WTC11 (cell line): Measurements from ENCODE around the gene CLIP2. TPM values are rescaled to one million over a fixed set of nuclear protein-coding genes. Genes with fewer than 3 reads are reported as not detected.

Source experiments
- ATAC-seq: fragments of 200-7000 bp; cut with Tn5 transposase; 2 replicates; pipeline ENCODE4 v1.10.0; 2021; ENCODE audit warnings: mild to moderate bottlenecking, moderate library complexity
- CTCF ChIA-PET: fragments of 300-600 bp; sonication (Branson Sonifier 250); formaldehyde crosslinking; loops from one replicate; lab custom pipeline; 2021; ENCODE audit warnings: antibody characterized with exemption; lab: Charles Lee
- POLR2A ChIA-PET: fragments of 350-600 bp; sonication (Branson Sonifier 250); formaldehyde crosslinking; loops from one replicate; lab custom pipeline; 2021; ENCODE audit warnings: antibody characterized with exemption; lab: Charles Lee
- DNase-seq: peaks from one replicate; pipeline ENCODE4 v3.0.0; 2021; ENCODE audit warnings: low spot score
- H3K27ac Mint-ChIP-seq: 2 replicates; pipeline ENCODE4 v1.8.0; 2021; ENCODE audit warnings: mixed read lengths
- H3K27me3 Mint-ChIP-seq: 2 replicates; pipeline ENCODE4 v1.8.0; 2021; ENCODE audit warnings: low read depth, mild to moderate bottlenecking, moderate library complexity, mixed read lengths
- H3K36me3 Mint-ChIP-seq: 2 replicates; pipeline ENCODE4 v1.8.0; 2021; ENCODE audit warnings: mixed read lengths
- H3K4me1 Mint-ChIP-seq: 2 replicates; pipeline ENCODE4 v1.8.0; 2022; ENCODE audit warnings: mixed read lengths
- H3K4me3 Mint-ChIP-seq: 2 replicates; pipeline ENCODE4 v1.8.0; 2021; ENCODE audit warnings: mild to moderate bottlenecking, moderate library complexity, mixed read lengths
- H3K9me3 Mint-ChIP-seq: 2 replicates; pipeline ENCODE4 v1.8.0; 2021; ENCODE audit warnings: mixed read lengths
- FOXJ3 ChIP-seq: sonication (generic); formaldehyde crosslinking; IDR thresholded peaks from 2 replicates; pipeline ENCODE4 v1.9.0; 2021; ENCODE audit warnings: missing genetic modification reagents, mild to moderate bottlenecking, borderline replicate concordance
- GABPB1 ChIP-seq: sonication (generic); formaldehyde crosslinking; IDR thresholded peaks from 2 replicates; pipeline ENCODE4 v1.8.1; 2023; ENCODE audit warnings: mild to moderate bottlenecking, missing genetic modification reagents
- GRHL2 ChIP-seq: fragments of 250-450 bp; sonication (Bioruptor Pico); IDR thresholded peaks from 2 replicates; pipeline ENCODE4 v1.8.0; 2022; ENCODE audit warnings: mild to moderate bottlenecking, moderate library complexity; ENCODE audit not compliant: insufficient replicate concordance, severe bottlenecking
- JAZF1 ChIP-seq: fragments of 250-450 bp; sonication (Bioruptor Pico); IDR thresholded peaks from 2 replicates; pipeline ENCODE4 v1.9.0; 2021; ENCODE audit warnings: moderate library complexity, mild to moderate bottlenecking, inconsistent platforms
- NFYB ChIP-seq: sonication (generic); formaldehyde crosslinking; conservative IDR thresholded peaks from 2 replicates; pipeline ENCODE4 v1.8.0; 2022; ENCODE audit warnings: low read depth, missing genetic modification reagents
- NR2C2 ChIP-seq: sonication (generic); formaldehyde crosslinking; IDR thresholded peaks from 2 replicates; pipeline ENCODE4 v1.8.0; 2022; ENCODE audit warnings: mild to moderate bottlenecking, missing genetic modification reagents
- SOX15 ChIP-seq: fragments of 250-450 bp; sonication (Bioruptor Pico); IDR thresholded peaks from 2 replicates; pipeline ENCODE4 v1.9.0; 2021; ENCODE audit warnings: mild to moderate bottlenecking
- ZNF263 ChIP-seq: sonication (generic); formaldehyde crosslinking; IDR thresholded peaks from 2 replicates; pipeline ENCODE4 v1.8.1; 2022; ENCODE audit warnings: low read depth, mild to moderate bottlenecking, moderate library complexity, missing genetic modification reagents
- ZNF423 ChIP-seq: fragments of 250-450 bp; sonication (Bioruptor Pico); IDR thresholded peaks from 2 replicates; pipeline ENCODE4 v2.1.2; 2022; ENCODE audit warnings: mild to moderate bottlenecking, moderate library complexity
- total RNA-seq: library from RNA; stranded (reverse); gene quantifications from 3 replicates; pipeline ENCODE4 v1.2.3, GENCODE V29; 2021
- TF ChIP-seq, protein P1 (sequence below): sonication (generic); formaldehyde crosslinking; IDR thresholded peaks from 2 replicates; pipeline ENCODE4 v1.8.1; 2022; ENCODE audit warnings: missing genetic modification reagents, borderline replicate concordance
- TF ChIP-seq, protein P2 (sequence below): fragments of 250-450 bp; sonication (Bioruptor Pico); IDR thresholded peaks from 2 replicates; pipeline ENCODE4 v1.9.0; 2021; ENCODE audit warnings: mild to moderate bottlenecking, borderline replicate concordance
- TF ChIP-seq, protein P3 (sequence below): sonication (generic); formaldehyde crosslinking; IDR thresholded peaks from 2 replicates; pipeline ENCODE4 v1.8.0; 2022; ENCODE audit warnings: mild to moderate bottlenecking, missing genetic modification reagents
- TF ChIP-seq, protein P4 (sequence below): sonication (generic); formaldehyde crosslinking; IDR thresholded peaks from 2 replicates; pipeline ENCODE4 v1.8.0; 2022; ENCODE audit warnings: mild to moderate bottlenecking, missing genetic modification reagents
- TF ChIP-seq, protein P5 (sequence below): sonication (generic); formaldehyde crosslinking; IDR thresholded peaks from 2 replicates; pipeline ENCODE4 v1.8.1; 2022; ENCODE audit warnings: mild to moderate bottlenecking, moderate library complexity, missing genetic modification reagents
- TF ChIP-seq, protein P6 (sequence below): sonication (generic); formaldehyde crosslinking; IDR thresholded peaks from 2 replicates; pipeline ENCODE4 v1.8.1; 2023; ENCODE audit warnings: mild to moderate bottlenecking, missing genetic modification reagents
- TF ChIP-seq, protein P7 (sequence below): sonication (generic); formaldehyde crosslinking; IDR thresholded peaks from 2 replicates; pipeline ENCODE4 v1.8.0; 2023; ENCODE audit warnings: missing genetic modification reagents, mild to moderate bottlenecking, borderline replicate concordance

The CLIP2 gene
- total RNA-seq, 1 experiment from 2014 or later: 48.1 TPM

DNA sequence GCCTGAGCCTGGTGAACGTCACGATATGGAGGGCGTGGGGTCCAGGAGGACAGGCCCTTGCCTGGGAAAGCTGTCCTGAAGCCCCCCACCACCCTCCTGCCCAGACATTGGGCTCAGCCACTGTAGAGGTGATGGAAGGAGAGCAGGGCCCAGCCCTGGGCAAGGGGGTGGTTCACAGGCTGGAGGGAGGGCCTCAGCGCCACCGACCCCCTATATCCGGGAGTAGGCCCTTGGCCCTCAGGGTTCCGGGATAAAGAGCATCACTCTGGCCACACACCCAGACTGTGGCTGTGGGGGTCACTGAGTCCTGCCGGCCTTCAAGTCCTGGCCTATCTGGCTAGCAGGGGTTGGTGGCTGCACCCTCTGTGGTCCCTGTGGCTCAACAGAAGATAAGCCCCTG, 109.2 kb downstream of the CLIP2 start (continued):
- TF ChIP-seq, protein P1, sequence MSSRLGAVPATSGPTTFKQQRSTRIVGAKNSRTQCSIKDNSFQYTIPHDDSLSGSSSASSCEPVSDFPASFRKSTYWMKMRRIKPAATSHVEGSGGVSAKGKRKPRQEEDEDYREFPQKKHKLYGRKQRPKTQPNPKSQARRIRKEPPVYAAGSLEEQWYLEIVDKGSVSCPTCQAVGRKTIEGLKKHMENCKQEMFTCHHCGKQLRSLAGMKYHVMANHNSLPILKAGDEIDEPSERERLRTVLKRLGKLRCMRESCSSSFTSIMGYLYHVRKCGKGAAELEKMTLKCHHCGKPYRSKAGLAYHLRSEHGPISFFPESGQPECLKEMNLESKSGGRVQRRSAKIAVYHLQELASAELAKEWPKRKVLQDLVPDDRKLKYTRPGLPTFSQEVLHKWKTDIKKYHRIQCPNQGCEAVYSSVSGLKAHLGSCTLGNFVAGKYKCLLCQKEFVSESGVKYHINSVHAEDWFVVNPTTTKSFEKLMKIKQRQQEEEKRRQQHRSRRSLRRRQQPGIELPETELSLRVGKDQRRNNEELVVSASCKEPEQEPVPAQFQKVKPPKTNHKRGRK (CRISPR knock-in tag): no peak
- TF ChIP-seq NR2C2 (CRISPR knock-in tag) (no peak), GABPB1 (no peak)
- TF ChIP-seq, protein P2, sequence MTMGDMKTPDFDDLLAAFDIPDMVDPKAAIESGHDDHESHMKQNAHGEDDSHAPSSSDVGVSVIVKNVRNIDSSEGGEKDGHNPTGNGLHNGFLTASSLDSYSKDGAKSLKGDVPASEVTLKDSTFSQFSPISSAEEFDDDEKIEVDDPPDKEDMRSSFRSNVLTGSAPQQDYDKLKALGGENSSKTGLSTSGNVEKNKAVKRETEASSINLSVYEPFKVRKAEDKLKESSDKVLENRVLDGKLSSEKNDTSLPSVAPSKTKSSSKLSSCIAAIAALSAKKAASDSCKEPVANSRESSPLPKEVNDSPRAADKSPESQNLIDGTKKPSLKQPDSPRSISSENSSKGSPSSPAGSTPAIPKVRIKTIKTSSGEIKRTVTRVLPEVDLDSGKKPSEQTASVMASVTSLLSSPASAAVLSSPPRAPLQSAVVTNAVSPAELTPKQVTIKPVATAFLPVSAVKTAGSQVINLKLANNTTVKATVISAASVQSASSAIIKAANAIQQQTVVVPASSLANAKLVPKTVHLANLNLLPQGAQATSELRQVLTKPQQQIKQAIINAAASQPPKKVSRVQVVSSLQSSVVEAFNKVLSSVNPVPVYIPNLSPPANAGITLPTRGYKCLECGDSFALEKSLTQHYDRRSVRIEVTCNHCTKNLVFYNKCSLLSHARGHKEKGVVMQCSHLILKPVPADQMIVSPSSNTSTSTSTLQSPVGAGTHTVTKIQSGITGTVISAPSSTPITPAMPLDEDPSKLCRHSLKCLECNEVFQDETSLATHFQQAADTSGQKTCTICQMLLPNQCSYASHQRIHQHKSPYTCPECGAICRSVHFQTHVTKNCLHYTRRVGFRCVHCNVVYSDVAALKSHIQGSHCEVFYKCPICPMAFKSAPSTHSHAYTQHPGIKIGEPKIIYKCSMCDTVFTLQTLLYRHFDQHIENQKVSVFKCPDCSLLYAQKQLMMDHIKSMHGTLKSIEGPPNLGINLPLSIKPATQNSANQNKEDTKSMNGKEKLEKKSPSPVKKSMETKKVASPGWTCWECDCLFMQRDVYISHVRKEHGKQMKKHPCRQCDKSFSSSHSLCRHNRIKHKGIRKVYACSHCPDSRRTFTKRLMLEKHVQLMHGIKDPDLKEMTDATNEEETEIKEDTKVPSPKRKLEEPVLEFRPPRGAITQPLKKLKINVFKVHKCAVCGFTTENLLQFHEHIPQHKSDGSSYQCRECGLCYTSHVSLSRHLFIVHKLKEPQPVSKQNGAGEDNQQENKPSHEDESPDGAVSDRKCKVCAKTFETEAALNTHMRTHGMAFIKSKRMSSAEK (CRISPR knock-in tag): no peak

DNA sequence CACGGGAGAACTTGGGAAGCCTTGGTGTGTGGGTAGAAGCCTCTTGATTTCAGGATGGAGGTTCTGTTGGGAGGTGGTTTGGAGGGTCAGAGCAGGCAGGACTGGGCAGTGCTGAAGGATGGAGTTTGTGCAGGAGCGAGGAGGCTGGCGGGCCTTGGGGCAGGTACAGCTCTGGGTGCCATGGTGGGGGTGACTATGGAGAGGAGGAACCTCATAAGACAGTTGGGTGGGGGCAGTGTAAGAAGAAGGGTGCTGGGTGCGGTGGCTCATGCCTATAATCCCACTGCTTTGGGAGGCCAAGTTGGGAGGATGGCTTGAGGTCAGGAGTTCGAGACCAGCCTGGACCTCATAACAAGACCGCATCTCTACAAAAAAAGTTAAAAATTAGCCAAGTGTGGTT, 109.8 kb downstream of the CLIP2 start:
- ATAC-seq (no peak), DNase-seq (no peak)
- no peak overlapping the region for H3K27ac Mint-ChIP-seq
- H3K4me3 Mint-ChIP-seq: no peak overlapping the region
- ChIA-PET POLR2A (no interaction called here), CTCF (interaction anchor here (10.3 kb wide), 1 partner anchor 196 kb away, joined by 275 read pairs; no protein-coding TSS in a partner anchor)
- H3K4me1 Mint-ChIP-seq: peaks cover 8% of the 10 kb centered on the region
- H3K9me3 Mint-ChIP-seq: peaks cover 4% of the 10 kb centered on the region; the same call in 1 of the 2 replicates
- H3K36me3 Mint-ChIP-seq: peaks cover 19% of the 10 kb centered on the region
- H3K27me3 Mint-ChIP-seq: no peaks in the 10 kb centered on the region; the same call in 1 of the 2 replicates
- TF ChIP-seq ZNF423: no peak
- no peak for TF ChIP-seq SOX15
- TF ChIP-seq, protein P3, sequence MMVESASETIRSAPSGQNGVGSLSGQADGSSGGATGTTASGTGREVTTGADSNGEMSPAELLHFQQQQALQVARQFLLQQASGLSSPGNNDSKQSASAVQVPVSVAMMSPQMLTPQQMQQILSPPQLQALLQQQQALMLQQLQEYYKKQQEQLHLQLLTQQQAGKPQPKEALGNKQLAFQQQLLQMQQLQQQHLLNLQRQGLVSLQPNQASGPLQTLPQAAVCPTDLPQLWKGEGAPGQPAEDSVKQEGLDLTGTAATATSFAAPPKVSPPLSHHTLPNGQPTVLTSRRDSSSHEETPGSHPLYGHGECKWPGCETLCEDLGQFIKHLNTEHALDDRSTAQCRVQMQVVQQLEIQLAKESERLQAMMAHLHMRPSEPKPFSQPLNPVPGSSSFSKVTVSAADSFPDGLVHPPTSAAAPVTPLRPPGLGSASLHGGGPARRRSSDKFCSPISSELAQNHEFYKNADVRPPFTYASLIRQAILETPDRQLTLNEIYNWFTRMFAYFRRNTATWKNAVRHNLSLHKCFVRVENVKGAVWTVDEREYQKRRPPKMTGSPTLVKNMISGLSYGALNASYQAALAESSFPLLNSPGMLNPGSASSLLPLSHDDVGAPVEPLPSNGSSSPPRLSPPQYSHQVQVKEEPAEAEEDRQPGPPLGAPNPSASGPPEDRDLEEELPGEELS (CRISPR knock-in tag): no peak
- TF ChIP-seq, protein P4, sequence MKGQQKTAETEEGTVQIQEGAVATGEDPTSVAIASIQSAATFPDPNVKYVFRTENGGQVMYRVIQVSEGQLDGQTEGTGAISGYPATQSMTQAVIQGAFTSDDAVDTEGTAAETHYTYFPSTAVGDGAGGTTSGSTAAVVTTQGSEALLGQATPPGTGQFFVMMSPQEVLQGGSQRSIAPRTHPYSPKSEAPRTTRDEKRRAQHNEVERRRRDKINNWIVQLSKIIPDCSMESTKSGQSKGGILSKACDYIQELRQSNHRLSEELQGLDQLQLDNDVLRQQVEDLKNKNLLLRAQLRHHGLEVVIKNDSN (CRISPR knock-in tag): no peak
- TF ChIP-seq, protein P5, sequence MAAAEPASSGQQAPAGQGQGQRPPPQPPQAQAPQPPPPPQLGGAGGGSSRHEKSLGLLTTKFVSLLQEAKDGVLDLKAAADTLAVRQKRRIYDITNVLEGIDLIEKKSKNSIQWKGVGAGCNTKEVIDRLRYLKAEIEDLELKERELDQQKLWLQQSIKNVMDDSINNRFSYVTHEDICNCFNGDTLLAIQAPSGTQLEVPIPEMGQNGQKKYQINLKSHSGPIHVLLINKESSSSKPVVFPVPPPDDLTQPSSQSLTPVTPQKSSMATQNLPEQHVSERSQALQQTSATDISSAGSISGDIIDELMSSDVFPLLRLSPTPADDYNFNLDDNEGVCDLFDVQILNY: no peak
- TF ChIP-seq ZNF263: no peak
- no peak for TF ChIP-seq FOXJ3 (CRISPR knock-in tag)
- TF ChIP-seq JAZF1 (CRISPR knock-in tag): no peak
- no peak for TF ChIP-seq NFYB (CRISPR knock-in tag)
- TF ChIP-seq, protein P6, sequence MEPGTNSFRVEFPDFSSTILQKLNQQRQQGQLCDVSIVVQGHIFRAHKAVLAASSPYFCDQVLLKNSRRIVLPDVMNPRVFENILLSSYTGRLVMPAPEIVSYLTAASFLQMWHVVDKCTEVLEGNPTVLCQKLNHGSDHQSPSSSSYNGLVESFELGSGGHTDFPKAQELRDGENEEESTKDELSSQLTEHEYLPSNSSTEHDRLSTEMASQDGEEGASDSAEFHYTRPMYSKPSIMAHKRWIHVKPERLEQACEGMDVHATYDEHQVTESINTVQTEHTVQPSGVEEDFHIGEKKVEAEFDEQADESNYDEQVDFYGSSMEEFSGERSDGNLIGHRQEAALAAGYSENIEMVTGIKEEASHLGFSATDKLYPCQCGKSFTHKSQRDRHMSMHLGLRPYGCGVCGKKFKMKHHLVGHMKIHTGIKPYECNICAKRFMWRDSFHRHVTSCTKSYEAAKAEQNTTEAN: no peak
- TF ChIP-seq GRHL2: no peak
- TF ChIP-seq, protein P7, sequence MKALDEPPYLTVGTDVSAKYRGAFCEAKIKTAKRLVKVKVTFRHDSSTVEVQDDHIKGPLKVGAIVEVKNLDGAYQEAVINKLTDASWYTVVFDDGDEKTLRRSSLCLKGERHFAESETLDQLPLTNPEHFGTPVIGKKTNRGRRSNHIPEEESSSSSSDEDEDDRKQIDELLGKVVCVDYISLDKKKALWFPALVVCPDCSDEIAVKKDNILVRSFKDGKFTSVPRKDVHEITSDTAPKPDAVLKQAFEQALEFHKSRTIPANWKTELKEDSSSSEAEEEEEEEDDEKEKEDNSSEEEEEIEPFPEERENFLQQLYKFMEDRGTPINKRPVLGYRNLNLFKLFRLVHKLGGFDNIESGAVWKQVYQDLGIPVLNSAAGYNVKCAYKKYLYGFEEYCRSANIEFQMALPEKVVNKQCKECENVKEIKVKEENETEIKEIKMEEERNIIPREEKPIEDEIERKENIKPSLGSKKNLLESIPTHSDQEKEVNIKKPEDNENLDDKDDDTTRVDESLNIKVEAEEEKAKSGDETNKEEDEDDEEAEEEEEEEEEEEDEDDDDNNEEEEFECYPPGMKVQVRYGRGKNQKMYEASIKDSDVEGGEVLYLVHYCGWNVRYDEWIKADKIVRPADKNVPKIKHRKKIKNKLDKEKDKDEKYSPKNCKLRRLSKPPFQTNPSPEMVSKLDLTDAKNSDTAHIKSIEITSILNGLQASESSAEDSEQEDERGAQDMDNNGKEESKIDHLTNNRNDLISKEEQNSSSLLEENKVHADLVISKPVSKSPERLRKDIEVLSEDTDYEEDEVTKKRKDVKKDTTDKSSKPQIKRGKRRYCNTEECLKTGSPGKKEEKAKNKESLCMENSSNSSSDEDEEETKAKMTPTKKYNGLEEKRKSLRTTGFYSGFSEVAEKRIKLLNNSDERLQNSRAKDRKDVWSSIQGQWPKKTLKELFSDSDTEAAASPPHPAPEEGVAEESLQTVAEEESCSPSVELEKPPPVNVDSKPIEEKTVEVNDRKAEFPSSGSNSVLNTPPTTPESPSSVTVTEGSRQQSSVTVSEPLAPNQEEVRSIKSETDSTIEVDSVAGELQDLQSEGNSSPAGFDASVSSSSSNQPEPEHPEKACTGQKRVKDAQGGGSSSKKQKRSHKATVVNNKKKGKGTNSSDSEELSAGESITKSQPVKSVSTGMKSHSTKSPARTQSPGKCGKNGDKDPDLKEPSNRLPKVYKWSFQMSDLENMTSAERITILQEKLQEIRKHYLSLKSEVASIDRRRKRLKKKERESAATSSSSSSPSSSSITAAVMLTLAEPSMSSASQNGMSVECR (CRISPR knock-in tag): no peak
